Measurements from ENCODE around the gene COP1. TPM values are rescaled to one million over a fixed set of nuclear protein-coding genes. Genes with fewer than 3 reads are reported as not detected.
A peak's percentile ranks its signal among the peaks of the same experiment; 100 is the strongest.
"Not testable (repeated sequence)": the region's sequence is repeated elsewhere in the genome, so short reads cannot be mapped to it uniquely, and the experiment has no call there.

COP1 gene
- total and polyA plus RNA-seq, 2 of the 8 experiments (the other 6 are each of a cell fraction or from before 2014, with no cell fraction given) = 26.2 to 44.9 TPM

DNA sequence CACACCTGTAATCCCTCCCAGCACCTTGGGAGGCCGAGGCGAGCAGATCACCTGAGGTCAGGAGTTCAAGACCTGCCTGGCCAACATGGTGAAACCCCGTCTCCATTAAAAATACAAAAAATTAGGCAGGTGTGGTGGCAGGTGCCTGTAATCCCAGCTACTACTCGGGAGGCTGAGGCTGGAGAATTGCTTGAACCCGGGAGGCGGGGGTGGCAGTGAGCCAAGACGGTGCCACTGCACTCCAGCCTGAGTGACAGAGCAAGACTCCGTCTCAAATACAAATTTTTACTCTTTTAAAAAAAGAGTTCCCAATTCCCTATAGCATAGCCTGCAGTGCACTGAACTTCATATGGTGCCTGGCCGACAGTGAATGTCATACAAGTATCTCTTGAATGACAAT is 2.4 kb downstream of the COP1 start:
- H4K8ac ChIP-seq (ENCODE audit: extremely low read depth, insufficient read depth, low read length); H4K20me1 ChIP-seq (replicated peaks in 1 of 2; ENCODE audit: control insufficient read depth in 1 of 2, insufficient read depth in 2 of 2, low read length in 2 of 2); H3K18ac ChIP-seq (ENCODE audit: extremely low read depth, low read length); H2AFZ ChIP-seq (ENCODE audit: low read length); DNase-seq (ENCODE audit: low read depth in 1 of 2, low spot score in 2 of 2); H3K36me3 ChIP-seq (ENCODE audit: control insufficient read depth in 2 of 4, insufficient read depth in 4 of 4, low read length in 3 of 4); H3K56ac ChIP-seq (replicated peaks; ENCODE audit: insufficient read length, low read depth, low read length); H3K9ac ChIP-seq (replicated peaks in 1 of 4; ENCODE audit: extremely low read depth in 1 of 4, low read depth in 3 of 4, low read length in 3 of 4); H3K23ac ChIP-seq (ENCODE audit: insufficient read length); H4K91ac ChIP-seq (replicated peaks; ENCODE audit: insufficient read length, low read length); H3K79me1 ChIP-seq (ENCODE audit: low read depth, low read length); CTCF ChIA-PET (ENCODE audit: partially characterized antibody); H2BK15ac ChIP-seq (ENCODE audit: low read length); POLR2A ChIA-PET (ENCODE audit: partially characterized antibody); H2AK5ac ChIP-seq (ENCODE audit: low read depth, low read length); H3K9me3 ChIP-seq (ENCODE audit: insufficient read depth in 2 of 2, low read depth in 1 of 2, low read length in 1 of 2); H3K14ac ChIP-seq (ENCODE audit: insufficient read length); H3K4ac ChIP-seq (replicated peaks; ENCODE audit: insufficient read length, low read depth, low read length); FAIRE-seq; H4K5ac ChIP-seq (ENCODE audit: insufficient read length, low read depth, low read length); H3K27ac ChIP-seq (ENCODE audit: low read depth, low read length); H3K27me3 ChIP-seq (replicated peaks in 1 of 4; ENCODE audit: control insufficient read depth in 3 of 4, extremely low read depth in 1 of 4, insufficient read depth in 3 of 4, low read length in 3 of 4); H3K4me1 ChIP-seq (replicated peaks in 1 of 4; ENCODE audit: control insufficient read depth in 3 of 4, insufficient read depth in 4 of 4, low read length in 3 of 4); H2BK120ac ChIP-seq (replicated peaks; ENCODE audit: low read depth, low read length); H2BK20ac ChIP-seq (ENCODE audit: low read length); H2BK12ac ChIP-seq (ENCODE audit: low read depth, low read length); H2BK5ac ChIP-seq (ENCODE audit: low read depth, low read length): not testable (repeated sequence)
- Histone ChIP-seq H3K4me3 (ENCODE audit: extremely low read depth in 1 of 4, insufficient read depth in 2 of 4, low read depth in 3 of 4, low read length in 4 of 4) (peak overlapping the region in 1 of 4 experiments; percentile 100; a peak in 3 of 8 replicates), H3K4me2 (ENCODE audit: insufficient read depth in 1 of 2, low read depth in 2 of 2, low read length in 2 of 2) (peak overlapping the region; percentile 71 to 75; a peak in 2 of 4 replicates), H3K79me2 (ENCODE audit: control insufficient read depth in 1 of 2, insufficient read depth in 2 of 2, low read length in 2 of 2) (peaks cover 20 to 67% of the 10 kb centered on the region in 2 experiments), H3K23me2 (ENCODE audit: low read depth, low read length) (peaks cover 12% of the 10 kb centered on the region)
- 91% methylated on average over 9 of the region's 9 CpGs; no CpG with 5 or more reads in 1 of the 2 experiments for WGBS, 2 experiments (ENCODE audit: extremely low coverage in 1 of 2, insufficient coverage in 1 of 2, insufficient read length in 1 of 2, insufficient replicate concordance in 2 of 2, low coverage in 1 of 2, low lambda C conversion rate in 2 of 2, missing lambda C conversion rate in 1 of 2)
